Nephron (organoid): Measurements from ENCODE around the gene UBASH3B.

Experiments
- H3K27ac Mint-ChIP-seq, 3 experiments: 2 replicates each; pipeline ENCODE4 v1.8.0; 2020; ENCODE audit warnings: mixed read lengths in 3 of 3, mild to moderate bottlenecking in 2 of 3, moderate library complexity in 1 of 3
- H3K27me3 Mint-ChIP-seq: 2 replicates; pipeline ENCODE4 v1.8.0; 2021; ENCODE audit warnings: low read depth, mild to moderate bottlenecking, moderate library complexity, mixed read lengths
- H3K36me3 Mint-ChIP-seq: 2 replicates; pipeline ENCODE4 v1.8.0; 2020; ENCODE audit warnings: low read depth, mixed read lengths
- H3K4me1 Mint-ChIP-seq: 2 replicates; pipeline ENCODE4 v1.8.0; 2020; ENCODE audit warnings: mixed read lengths
- H3K4me3 Mint-ChIP-seq, 3 experiments: 2 replicates each; pipeline ENCODE4 v1.8.0; 2020; ENCODE audit warnings: mild to moderate bottlenecking in 3 of 3, mixed read lengths in 3 of 3, moderate library complexity in 2 of 3
- H3K9me3 Mint-ChIP-seq: 2 replicates; pipeline ENCODE4 v1.8.0; 2020; ENCODE audit warnings: mixed read lengths
- TF ChIP-seq, protein P1 (sequence below), 3 experiments: fragments of 200-600 bp; sonication (generic); IDR thresholded peaks; one replicate each; pipeline ENCODE4 v1.5.0; 2021; ENCODE audit warnings: antibody characterized with exemption in 3 of 3; ENCODE audit not compliant: unreplicated experiment in 3 of 3

Gene UBASH3B

DNA sequence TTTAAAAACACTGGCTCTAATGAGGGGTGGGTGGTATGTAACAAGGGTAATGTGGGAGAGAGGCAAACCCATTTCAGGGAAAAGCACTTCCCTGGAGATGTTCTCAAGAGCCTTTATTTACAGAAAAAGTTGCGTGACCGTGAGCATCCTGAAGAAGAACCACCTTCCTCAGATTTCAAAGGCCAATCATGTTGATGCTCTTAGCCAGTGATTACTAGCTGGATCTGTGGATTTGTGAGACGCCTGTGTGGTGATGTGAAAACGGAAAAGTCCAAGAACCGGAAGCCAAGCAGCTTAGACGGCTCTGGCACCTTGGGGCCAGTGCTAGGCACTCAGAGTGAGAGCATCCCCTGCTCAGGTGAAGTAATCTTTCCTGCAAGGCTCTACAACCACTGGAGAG is 12.6 kb upstream of the UBASH3B start:
- peaks cover 14% of the 10 kb centered on the region for H3K27me3 Mint-ChIP-seq
- H3K27ac Mint-ChIP-seq: peak overlapping the region in 1 of 3 experiments; percentile 3
- H3K4me1 Mint-ChIP-seq: peaks cover 6% of the 10 kb centered on the region
- no peak overlapping the region for H3K4me3 Mint-ChIP-seq
- H3K36me3 Mint-ChIP-seq: no peaks in the 10 kb centered on the region
- H3K9me3 Mint-ChIP-seq: no peaks in the 10 kb centered on the region
- TF ChIP-seq, protein P1, sequence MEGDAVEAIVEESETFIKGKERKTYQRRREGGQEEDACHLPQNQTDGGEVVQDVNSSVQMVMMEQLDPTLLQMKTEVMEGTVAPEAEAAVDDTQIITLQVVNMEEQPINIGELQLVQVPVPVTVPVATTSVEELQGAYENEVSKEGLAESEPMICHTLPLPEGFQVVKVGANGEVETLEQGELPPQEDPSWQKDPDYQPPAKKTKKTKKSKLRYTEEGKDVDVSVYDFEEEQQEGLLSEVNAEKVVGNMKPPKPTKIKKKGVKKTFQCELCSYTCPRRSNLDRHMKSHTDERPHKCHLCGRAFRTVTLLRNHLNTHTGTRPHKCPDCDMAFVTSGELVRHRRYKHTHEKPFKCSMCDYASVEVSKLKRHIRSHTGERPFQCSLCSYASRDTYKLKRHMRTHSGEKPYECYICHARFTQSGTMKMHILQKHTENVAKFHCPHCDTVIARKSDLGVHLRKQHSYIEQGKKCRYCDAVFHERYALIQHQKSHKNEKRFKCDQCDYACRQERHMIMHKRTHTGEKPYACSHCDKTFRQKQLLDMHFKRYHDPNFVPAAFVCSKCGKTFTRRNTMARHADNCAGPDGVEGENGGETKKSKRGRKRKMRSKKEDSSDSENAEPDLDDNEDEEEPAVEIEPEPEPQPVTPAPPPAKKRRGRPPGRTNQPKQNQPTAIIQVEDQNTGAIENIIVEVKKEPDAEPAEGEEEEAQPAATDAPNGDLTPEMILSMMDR (IDR thresholded peaks at IDR 0.05; ENCODE audit: unreplicated experiment in 3 of 3): no peak

GRCh38 chr11:122645847-122646246 is 9.7 kb upstream of the UBASH3B start:
- peaks cover 6% of the 10 kb centered on the region for H3K27me3 Mint-ChIP-seq
- TF ChIP-seq, protein P1 (IDR thresholded peaks at IDR 0.05; ENCODE audit: unreplicated experiment in 3 of 3): no peak
- no peak overlapping the region for H3K27ac Mint-ChIP-seq
- no peak overlapping the region for H3K4me3 Mint-ChIP-seq
- peaks cover 6% of the 10 kb centered on the region for H3K4me1 Mint-ChIP-seq
- H3K36me3 Mint-ChIP-seq: no peaks in the 10 kb centered on the region
- H3K9me3 Mint-ChIP-seq: no peaks in the 10 kb centered on the region

DNA sequence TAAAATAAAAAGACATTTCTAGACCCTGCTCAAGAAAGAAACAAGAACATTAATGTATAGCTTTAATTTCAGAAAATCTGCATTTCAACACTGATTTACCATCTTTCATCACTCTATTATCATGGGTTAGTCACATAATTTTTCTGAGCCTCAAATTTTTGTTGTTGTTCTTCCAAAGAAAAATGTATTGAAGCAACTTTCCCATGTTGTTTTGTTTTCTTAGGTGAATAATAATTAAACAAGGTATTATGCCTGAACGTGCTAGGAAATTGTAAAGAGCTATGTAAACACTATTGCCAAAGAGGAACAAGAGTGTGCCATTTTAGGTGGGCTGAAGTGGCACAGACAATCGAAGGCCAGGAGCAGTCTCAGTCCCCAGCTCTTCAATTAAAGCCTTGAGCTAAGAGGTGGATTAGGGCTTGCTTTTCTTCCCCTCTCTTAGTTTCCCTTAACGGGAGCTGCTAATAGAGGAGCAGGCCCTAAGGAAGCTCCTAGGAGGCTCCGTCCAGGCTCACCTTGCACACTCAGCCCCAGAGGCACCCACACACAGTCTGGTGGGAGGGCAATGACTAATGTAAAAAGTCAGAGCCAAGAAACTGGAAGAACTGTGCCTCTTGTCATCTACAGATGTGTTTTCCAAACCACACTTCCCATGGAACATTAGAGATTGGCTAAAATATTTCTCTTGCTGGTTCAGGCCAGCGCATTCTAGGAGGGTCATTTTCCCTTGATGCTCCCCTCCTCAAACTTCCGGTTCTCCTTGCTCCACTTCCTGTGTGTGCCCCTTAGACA is 8.8 kb upstream of the UBASH3B start:
- Mint-ChIP-seq H3K27ac (no peak overlapping the region), H3K27me3 (peaks cover 6% of the 10 kb centered on the region)

GRCh38 chr11:122647736-122648275 is 7.7 kb upstream of the UBASH3B start:
- H3K4me3 Mint-ChIP-seq: no peak overlapping the region
- TF ChIP-seq, protein P1 (IDR thresholded peaks at IDR 0.05; ENCODE audit: unreplicated experiment in 3 of 3): no peak
- peaks cover 13% of the 10 kb centered on the region for H3K27me3 Mint-ChIP-seq
- H3K4me1 Mint-ChIP-seq: no peaks in the 10 kb centered on the region
- H3K9me3 Mint-ChIP-seq: no peaks in the 10 kb centered on the region
- H3K27ac Mint-ChIP-seq: no peak overlapping the region
- no peaks in the 10 kb centered on the region for H3K36me3 Mint-ChIP-seq

More for the DNA sequence above, 8.8 kb upstream of the UBASH3B start:
- TF ChIP-seq, protein P1 (IDR thresholded peaks at IDR 0.05; ENCODE audit: unreplicated experiment in 3 of 3): no peak
- Mint-ChIP-seq H3K4me1 (peaks cover 6% of the 10 kb centered on the region), H3K4me3 (no peak overlapping the region), H3K9me3 (no peaks in the 10 kb centered on the region), H3K36me3 (no peaks in the 10 kb centered on the region)

- H3K9me3 Mint-ChIP-seq: no peaks in the 10 kb centered on the region
- H3K27ac Mint-ChIP-seq: no peak overlapping the region
- H3K27me3 Mint-ChIP-seq: peaks cover 23% of the 10 kb centered on the region
- peaks cover 7% of the 10 kb centered on the region for H3K4me1 Mint-ChIP-seq
- TF ChIP-seq, protein P1 (IDR thresholded peaks at IDR 0.05; ENCODE audit: unreplicated experiment in 3 of 3): no peak
- no peaks in the 10 kb centered on the region for H3K36me3 Mint-ChIP-seq
- H3K4me3 Mint-ChIP-seq: no peak overlapping the region
Observed at GRCh38 chr11:122649116-122649515, 6.4 kb upstream of the UBASH3B start.

GRCh38 chr11:122650619-122651018 is 4.9 kb upstream of the UBASH3B start:
- TF ChIP-seq, protein P1 (IDR thresholded peaks at IDR 0.05; ENCODE audit: unreplicated experiment in 3 of 3): no peak
- no peaks in the 10 kb centered on the region for H3K9me3 Mint-ChIP-seq
- peaks cover 36% of the 10 kb centered on the region for H3K27me3 Mint-ChIP-seq
- no peaks in the 10 kb centered on the region for H3K36me3 Mint-ChIP-seq
- peaks cover 14% of the 10 kb centered on the region for H3K4me1 Mint-ChIP-seq
- H3K27ac Mint-ChIP-seq: no peak overlapping the region
- no peak overlapping the region for H3K4me3 Mint-ChIP-seq
